Dermis microvascular lymphatic vessel endothelial cell (primary cell): ENCODE results near the gene PRMT7. TPM values are rescaled to one million over a fixed set of nuclear protein-coding genes. Genes with fewer than 3 reads are reported as not detected.
"Not testable (repeated sequence)": the region's sequence is repeated elsewhere in the genome, so short reads cannot be mapped to it uniquely, and the experiment has no call there.

Experiments used
- DNase-seq, 2 donors: peaks; one replicate each; pipeline versions ENCODE4 v3.0.0 to v3.0.0-alpha.2; 2010; ENCODE audit warnings: low read depth in 2 of 2
- total RNA-seq: library from RNA; depleted of rRNA; stranded (reverse); fragments of >200 nt; gene quantifications from 2 replicates; pipeline ENCODE4 v1.2.1, GENCODE V29; 2014

Gene PRMT7
- total RNA-seq, 1 donor from 2014 or later: 24.5 TPM

DNA sequence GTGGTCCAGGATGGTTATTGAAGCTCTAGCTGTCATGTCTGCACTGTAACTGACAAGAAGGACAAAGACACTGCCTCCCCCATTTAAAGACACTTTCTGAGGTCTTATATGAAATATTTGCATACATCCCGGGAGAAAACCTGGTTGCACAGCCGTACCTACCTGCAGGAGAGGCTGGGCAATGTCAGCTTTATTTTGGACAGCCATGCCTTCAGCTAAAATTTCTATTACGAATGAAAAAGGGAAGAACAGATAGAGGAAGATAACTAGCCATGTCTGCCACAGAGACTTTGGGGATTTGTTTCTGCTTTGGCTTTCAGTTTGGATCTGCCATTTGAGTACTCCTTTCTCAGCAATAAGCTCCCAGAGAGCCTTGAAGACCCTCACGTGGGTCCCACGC, 27.5 kb upstream of the PRMT7 start:
- no peak for DNase-seq

DNA sequence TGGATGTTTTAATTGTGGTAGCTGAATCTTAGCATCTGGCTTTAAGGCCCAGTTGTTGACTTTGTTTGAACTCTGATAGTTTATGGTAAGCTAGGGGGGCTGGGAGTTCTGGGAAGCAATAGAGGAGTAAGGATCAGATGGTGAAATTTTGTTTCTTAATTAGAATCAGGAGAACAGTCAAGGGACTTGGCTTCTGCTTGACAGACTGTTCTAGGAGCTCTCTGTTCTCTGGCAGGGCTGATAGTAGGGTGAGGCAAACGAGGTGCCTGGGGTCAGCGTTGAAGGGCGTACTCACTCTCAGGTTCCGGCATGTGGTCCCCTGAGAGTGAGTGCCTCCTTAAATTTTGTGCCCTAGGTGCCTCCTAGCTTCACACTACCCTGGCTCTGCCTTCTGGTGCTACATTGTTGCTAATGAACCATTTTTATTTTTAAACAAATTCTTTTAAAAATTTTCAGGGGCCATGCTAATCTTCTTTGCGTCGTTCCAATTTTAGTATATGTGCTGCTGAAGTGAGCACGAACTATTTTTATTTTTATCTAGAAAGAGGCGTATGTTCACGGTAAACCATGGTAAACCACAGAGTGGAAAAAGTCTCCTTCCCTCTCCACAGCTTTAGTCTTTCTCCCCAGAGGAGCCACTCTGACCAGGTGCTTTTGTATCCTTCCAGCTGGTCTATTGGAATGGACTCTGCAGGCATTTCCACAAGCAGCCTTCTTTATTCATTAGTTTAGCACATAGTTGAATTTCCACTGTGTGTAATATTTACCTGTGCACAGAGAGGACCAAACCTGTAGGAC, 26.8 kb upstream of the PRMT7 start:
- DNase-seq: no peak

DNA sequence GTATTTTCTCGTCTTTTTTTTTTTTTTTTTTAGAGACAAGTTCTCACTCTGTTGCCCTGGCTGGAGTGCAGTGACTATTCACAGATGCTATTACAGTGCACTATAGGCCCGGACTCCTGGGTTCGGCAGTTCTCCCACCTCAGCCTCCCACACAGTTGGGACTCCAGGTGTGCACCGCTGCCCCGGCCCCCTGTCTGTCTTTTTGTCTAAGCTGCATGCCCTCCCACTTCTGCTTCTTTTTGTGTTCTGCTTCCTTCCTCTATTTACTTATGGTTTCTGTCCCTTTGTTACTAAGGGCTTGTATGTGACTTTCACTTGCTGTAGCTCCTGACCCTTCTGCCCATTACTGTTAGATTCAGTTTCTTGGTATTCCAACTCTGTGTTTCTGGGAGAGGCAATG, 26.0 kb upstream of the PRMT7 start:
- DNase-seq: no peak

DNA sequence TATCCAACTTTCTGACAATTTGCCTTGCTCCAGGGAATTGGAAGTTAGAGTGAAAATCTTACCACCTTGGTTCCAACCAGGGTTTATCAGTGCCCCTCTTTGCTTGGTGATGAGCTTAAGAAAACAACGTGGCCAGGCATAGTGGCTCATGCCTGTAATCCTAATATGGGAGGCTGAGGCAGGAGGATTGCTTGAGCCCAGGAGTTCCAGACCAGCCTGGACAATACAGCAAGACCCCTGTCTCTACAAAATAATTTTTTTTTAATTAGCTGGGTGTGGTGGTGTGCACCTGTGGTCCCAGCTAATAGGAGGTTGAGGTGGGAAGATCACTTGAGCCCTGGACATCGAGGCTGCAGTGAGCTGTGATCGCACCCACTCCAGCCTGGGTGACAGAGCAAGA, 25.1 kb upstream of the PRMT7 start:
- no peak for DNase-seq

DNA sequence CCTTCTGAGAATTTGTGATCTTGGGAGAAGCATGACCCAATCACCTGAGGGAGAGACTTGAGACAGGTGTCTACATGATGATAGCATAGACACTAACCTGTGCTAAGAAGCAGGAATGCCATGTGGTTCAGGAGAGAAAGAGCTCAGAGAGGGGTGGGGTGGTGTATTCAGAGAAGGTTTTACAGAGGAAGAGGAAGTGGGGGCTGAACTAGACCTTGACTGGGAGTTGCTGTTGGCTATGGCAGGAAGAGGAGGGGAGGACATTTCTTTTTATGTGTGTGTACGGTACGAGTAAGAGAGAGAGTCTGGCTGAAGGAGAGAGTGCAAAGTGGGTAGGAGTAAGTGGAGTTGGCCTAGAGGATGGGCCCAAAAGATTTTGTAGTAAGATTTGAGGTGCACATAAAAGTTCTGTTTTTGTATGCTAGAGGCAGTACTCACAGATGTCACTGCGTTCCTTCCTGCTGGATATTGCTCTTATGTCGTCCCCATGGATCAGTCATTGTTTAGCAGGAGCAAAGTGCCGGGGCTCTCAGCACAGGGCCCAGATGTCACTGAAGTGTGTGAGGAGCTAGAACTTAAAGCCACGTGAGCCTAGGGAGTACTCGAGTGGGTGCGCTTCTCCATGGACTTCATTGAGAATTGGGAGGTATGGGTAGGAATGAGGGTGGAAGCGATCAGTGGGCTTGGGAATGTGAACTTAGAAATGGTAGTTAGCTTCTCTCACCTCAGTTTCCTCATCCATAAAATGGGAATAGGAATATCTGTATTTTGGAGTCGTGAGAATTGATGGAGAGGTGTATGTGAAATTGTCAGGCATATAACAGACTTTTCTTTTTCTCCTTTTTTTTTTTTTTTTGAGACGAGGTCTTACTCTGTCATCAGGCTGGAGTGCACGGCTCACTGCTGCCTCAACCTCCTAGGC, 24.4 kb upstream of the PRMT7 start:
- DNase-seq: peak in 1 of 2 donors; percentile 29

DNA sequence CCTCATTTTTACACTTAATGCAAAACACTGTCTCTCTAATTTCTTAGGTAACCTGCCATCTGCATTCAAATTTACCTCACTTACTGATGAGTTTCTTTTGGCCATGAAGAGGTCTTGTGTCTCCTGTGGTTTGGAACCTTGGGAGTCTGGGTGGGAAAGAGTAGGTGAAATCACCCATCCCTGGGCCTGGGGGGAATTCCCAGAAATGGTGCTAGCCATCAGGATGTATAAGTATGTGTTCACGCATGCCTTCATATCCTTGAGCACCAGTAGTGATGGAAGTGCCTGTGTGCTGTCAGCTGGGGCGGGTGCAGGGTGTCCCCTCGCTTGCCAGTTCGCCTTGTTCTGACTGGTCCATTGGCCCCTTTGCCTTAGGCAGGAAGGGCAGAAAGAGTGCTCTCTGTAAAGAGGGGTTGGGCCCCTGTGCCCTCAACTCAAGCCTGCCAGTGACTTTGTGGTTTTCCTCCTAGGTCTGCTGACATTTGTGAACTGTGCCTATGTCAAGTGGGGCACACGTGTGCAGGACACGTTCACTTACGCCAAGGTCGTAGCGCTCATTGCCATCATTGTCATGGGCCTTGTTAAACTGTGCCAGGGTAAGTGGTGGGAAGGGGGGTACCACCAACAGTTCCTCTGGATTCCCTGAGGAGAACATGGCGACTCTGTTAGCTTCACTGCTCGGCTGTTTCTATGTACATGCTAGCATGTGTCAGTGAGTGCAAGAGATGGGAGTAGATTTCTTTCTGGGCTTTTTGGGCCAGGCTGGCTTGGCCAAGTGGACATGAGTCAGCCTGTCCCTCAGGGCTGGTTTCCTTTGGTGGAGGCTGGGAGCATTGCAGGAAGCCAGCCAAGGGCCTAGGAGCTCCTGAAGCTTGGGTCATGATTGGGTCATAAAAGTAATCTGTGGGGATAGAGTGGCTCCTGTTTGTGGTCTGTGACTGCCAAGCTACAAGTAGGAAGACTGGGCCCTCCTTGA, 23.3 kb upstream of the PRMT7 start:
- peak in 1 of 2 donors; percentile 81 for DNase-seq

DNA sequence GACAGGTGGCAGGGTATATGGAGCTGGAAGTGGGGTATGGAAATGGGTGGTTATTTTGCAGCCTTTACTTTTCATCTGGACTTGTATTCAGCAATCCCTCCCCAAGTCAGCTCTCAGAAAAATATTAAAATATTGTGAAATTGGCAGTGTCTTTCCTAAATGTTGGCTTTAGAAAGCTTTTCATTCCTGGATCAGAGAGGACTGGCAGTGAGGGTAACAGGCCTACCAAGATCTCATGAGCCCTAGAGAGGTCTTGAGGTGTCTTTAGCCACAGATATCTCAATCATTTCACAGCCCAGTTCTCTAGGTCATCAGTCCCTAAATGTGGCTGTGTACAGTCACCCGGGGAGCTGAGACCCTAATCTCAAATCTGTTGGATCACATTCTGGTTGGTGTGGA, 22.6 kb upstream of the PRMT7 start:
- no peak for DNase-seq

DNA sequence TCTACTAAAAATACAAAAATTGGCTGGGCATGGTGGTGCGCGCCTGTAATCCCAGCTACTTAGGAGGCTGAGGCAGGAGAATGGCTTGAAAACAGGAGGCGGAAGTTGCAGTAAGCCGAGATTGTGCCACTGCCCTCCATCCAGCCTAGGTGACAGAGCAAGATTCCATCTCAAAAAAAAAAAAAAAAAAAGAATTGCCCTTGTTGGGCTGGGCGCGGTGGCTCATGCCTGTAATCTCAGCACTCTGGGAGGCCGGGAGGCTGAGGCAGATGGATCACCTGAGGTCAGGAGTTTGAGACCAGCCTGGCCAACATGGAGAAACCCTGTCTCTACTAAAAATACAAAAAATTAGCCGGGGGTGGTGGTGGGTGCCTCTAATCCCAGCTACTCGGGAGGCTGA, 22.0 kb upstream of the PRMT7 start:
- not testable (repeated sequence) for DNase-seq

DNA sequence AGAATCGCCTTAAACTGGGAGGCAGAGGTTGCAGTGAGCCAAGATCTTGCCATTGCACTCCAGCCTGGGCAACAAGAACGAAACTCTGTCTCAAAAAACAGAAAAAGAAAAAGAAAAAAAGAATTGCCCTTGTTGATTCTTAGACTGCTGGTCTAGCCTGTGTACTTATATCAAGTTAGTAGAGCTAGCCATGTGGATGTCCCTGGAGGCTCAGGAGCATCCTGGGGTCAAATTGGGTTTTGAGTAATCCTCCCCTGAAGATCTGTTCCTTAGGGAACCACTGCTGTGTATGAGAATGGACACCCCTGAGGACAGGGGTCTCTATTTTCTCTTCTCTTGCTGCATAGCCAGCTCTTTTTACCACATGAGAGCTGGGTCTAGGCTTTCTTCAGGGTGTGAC, 21.6 kb upstream of the PRMT7 start:
- DNase-seq: no peak

DNA sequence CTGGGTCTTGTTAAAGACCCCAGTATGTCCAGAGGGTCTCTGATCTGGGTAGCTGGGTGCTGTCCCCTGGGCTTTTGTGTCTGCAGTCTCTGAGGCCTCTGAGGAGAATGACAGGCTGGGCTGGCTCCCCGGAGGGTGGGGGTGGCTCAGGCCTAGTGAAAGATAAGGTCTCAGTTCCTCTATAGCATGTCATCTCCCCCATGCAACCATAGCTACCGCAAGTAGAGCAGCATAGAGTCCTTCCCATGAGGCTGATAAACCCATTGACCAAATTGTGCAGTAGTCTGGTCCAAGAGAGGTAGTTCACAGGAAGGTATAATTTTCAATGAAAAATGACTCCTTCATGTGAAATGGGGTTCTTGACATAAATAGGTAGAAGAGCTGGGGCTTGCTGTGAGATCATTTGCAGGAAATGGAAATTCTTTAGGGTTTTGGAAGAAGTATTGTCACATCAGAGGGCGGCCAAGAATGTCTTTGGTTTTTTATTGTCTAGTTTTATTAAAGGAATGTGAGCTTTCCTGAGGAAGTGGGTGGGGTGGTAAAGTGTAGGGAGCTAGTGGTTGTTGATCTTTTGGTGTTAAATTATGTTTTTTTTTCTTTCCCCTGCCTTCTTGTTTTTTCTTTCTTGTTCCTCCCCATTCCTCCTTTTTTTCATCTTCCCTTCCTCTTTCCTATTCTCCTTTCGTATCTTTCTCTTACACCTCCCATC, 21.0 kb upstream of the PRMT7 start:
- peak in 1 of 2 donors; percentile 63 for DNase-seq

DNA sequence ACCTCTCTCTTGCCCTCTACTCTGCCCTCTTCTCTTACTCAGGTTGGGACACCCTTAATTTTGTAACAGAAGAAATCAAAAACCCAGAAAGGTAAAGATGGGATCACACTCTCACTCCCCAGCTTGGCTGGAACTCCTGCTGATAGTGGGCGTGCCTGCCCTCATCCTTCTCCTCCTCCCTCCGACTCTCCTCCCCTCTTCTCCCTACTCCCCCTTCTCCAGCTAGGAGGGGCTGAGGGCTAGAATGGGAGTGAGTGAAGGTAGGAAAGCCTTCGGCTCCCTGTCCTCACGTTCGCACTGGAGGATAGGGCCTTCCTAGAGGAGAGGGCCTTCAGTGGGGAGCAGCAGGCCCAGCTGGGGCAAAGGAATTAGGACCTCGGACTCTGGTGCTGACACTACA, 20.4 kb upstream of the PRMT7 start:
- DNase-seq: no peak

DNA sequence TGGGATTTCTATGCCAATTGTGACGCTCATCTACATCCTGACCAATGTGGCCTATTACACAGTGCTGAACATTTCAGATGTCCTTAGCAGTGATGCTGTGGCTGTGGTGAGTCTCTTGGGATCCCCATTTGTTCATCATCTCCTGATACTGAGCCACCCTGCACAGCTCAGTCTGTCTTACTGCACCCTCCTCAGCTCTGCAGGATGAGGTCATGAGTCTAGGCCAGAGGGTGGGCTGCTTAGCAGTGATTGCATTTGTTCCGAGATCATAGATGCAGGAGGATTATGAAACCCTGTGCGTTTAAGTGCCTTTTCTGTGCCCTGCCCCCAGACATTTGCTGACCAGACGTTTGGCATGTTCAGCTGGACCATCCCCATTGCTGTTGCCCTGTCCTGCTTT, 19.6 kb upstream of the PRMT7 start:
- no peak for DNase-seq

DNA sequence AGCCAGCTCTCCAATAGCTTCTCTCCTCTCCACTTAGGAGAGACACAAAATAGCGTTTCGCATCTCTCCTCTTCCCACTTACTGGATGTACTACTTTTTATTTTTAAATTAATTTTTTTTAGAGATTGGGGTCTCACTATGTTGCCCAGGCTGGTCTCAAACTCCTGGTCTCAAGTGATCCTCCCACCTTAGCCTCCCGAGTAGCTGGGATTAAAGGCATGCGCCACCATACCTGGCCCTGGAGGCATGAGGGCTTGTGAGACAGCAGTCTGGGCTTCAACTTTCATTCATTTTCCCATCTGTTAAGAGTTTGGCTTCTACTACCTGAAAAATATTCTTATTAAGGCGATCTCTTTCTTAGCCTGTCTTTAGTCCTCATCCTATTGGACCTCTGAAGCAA, 18.4 kb upstream of the PRMT7 start:
- no peak for DNase-seq

DNA sequence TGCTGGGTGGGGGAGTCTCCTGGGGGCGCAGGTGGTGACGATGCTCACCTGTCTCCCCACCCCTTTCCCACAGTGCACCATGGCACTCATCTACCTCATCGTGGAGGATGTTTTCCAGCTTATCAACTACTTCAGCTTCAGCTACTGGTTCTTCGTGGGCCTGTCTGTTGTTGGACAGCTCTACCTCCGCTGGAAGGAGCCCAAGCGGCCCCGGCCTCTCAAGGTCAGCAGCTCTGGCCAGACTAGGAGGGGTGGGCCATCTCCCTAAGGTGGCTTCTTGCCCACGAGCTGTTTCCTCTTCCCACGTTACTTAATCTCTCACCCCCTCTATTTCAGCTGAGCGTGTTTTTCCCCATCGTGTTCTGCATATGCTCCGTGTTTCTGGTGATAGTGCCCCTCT, 14.5 kb upstream of the PRMT7 start:
- DNase-seq: no peak

DNA sequence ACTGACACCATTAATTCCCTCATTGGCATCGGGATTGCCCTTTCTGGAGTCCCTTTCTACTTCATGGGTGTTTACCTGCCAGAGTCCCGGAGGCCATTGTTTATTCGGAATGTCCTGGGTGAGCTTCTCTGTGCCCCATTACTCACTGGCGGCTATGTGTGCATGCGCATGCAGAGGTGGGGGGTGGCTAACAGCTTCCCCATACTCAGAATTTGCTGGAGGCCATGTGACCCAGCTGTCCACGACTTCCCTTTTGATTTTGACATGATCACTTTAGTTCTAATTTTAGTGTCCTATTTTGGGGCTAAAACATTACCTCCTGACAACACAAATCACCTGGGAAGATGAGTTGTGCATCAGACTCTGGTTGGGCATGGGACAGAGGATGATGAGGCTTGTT, 14.1 kb upstream of the PRMT7 start:
- no peak for DNase-seq

DNA sequence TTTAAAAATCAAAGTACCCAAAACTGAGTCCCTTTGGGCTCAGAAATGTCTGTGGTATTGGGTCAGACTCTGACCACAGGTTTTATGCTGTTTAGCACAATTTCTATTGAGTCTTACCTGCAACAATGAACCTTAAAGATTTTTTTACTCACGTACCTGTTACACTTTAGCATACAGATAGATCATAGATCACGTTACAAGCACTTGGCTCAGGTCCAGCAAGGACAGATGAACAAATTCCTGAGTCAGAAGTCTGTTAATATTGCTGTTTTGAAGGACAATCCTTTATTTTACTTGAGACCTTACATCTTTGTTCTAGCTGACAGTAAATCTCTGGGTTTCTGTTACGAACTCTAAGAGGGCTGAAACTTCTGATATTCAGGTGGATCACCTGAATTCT, 12.9 kb upstream of the PRMT7 start:
- peak in 1 of 2 donors; percentile 22 for DNase-seq

DNA sequence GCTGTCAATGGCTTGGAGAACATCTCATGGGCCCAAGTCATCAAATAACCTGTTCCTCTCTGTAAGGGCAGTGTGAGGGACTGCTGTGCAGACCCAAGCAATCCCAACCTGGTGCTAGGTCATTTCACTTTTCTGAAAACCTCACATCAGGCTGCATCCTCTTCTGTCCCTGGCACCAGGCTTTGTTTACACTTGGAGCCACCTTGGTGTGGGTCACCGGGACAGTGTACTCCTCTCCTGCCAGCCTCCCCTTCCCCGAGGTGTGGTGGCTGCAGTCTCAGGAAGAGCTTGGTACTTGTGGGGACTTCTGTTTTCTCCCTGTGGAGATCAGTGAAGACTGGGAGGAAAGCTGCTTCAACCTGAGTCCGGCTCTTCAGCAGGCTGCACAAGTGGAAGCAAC, 12.5 kb upstream of the PRMT7 start:
- no peak for DNase-seq

DNA sequence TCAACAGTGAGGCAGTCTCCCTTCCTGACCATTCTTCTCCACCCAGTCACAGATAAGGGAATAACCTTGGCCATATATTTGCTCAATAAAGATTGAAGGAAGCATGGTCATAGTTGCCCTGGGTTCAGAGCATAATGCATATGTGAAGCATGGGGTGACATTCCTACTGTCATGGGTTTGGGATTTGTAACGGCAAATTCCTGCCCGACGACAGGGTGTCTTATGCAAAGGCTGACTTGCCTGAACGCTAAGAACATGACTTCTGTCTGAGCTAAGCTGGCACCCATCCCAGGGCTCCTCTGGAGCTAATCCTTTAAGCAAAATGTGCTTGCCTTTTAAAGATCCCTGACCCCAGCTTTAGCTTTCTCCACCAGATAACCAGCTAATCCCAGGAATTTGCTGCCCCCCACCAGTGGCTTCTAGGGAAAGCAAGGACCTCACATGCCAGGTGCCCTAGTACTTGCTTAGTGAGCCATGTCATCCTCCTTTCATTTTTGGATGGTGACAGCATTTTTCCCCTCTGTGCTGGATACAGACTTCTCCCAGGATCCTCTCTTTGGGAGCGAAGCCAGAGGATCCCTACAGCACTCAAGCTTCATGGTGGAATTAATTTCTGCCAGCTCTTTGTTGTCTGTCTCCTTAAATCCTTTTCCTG, 11.8 kb upstream of the PRMT7 start:
- DNase-seq: no peak

DNA sequence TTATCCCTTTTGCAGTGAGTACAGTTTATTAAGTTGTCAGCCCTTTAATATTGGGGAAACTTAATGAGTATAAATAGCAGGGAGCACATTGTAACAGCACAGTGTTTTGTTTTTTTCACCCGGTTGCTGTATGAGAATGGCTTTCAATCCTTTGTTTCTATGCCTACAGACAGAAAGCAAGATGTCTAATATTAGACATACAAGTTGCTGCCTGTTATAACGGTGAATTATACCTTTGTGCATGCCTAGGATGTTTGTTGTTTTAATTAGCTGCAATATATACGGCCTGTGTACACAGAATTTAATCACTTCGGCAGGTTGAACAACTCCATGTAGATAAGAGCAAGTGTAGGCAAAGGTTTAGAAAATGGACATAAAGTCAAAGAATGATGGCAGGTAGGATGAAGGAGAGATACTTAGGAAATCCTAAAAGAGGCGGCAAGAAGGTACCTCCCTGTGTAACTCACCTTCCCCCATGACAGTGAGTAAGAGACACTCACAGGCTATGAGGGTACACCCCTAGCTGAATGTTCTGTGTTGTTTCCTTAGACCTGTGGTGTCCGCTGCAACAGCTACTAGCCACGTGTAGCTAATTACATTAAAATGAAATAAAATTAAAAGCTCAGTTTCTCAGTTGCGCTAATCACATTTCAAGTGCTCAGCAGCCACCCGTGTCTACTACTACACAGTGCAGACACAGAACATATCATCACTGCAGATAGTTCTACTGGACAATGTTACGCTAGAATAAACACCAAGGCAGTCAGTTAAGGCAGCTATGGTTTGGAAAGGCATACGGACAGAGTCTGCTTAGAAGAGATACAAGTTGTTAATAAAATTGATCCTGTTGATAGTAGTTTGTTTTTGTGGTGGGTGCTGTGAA, 11.0 kb upstream of the PRMT7 start:
- no peak for DNase-seq
